PC-3 (cell line): ENCODE measurements around the gene CYP46A1. TPM values are rescaled to one million over a fixed set of nuclear protein-coding genes. Genes with fewer than 3 reads are reported as not detected.

Experiments
- ATAC-seq: fragments of 200-7000 bp; cut with Tn5 transposase; 2 replicates; pipeline ENCODE4 v1.9.1; 2020; ENCODE audit warnings: mild to moderate bottlenecking, moderate library complexity
- BruUV-seq: library from RNA; stranded (reverse); fragments of 400-500 nt; replicated peaks from 2 replicates; lab custom pipeline; 2021; lab: Mats Ljungman, UMichigan
- CTCF ChIA-PET: fragments of 300-600 bp; sonication (Branson Sonifier 250); formaldehyde crosslinking; loops from one replicate; lab custom pipeline; 2022; ENCODE audit warnings: antibody characterized with exemption; lab: Charles Lee
- POLR2A ChIA-PET: fragments of 300-600 bp; sonication (Branson Sonifier 250); formaldehyde crosslinking; loops from one replicate; lab custom pipeline; 2022; ENCODE audit warnings: antibody characterized with exemption; ENCODE audit not compliant: unreplicated experiment; lab: Charles Lee
- DNase-seq: peaks from one replicate; pipeline ENCODE4 v3.0.0-alpha.2; 2015
- H2AFZ ChIP-seq: fragments of 300-600 bp; sonication (generic); 2 replicates; pipeline ENCODE4 v1.6.0; 2016; ENCODE audit warnings: antibody characterized with exemption, low read length
- H3F3A ChIP-seq: fragments of 300-600 bp; sonication (generic); one replicate; pipeline ENCODE4 v1.6.0; 2017; ENCODE audit warnings: antibody characterized with exemption, low read length, control low read depth, mild to moderate bottlenecking; ENCODE audit not compliant: unreplicated experiment
- H3K27ac ChIP-seq: fragments of 300-600 bp; sonication (generic); 2 replicates; pipeline ENCODE4 v1.5.1; 2016; ENCODE audit warnings: mild to moderate bottlenecking, low read length
- H3K27me3 ChIP-seq: fragments of 300-600 bp; sonication (generic); 2 replicates; pipeline ENCODE4 v1.6.1; 2016; ENCODE audit warnings: low read length, mixed read lengths
- H3K36me3 ChIP-seq: fragments of 300-600 bp; sonication (generic); 2 replicates; pipeline ENCODE4 v1.6.1; 2016; ENCODE audit warnings: low read depth, mixed run types, low read length, mixed read lengths
- H3K4me1 ChIP-seq: fragments of 300-600 bp; sonication (generic); 2 replicates; pipeline ENCODE4 v1.5.1; 2016; ENCODE audit warnings: low read length; ENCODE audit not compliant: insufficient read depth
- H3K4me2 ChIP-seq: fragments of 300-600 bp; sonication (generic); 2 replicates; pipeline ENCODE4 v1.6.0; 2016; ENCODE audit warnings: low read length
- H3K4me3 ChIP-seq: fragments of 300-600 bp; sonication (generic); 2 replicates; pipeline ENCODE4 v1.5.1; 2016; ENCODE audit warnings: mild to moderate bottlenecking, low read length, mixed read lengths
- H3K79me2 ChIP-seq: fragments of 300-600 bp; sonication (generic); 2 replicates; pipeline ENCODE4 v1.6.1; 2017; ENCODE audit warnings: low read length, mixed read lengths
- H3K9ac ChIP-seq: fragments of 300-600 bp; sonication (generic); 2 replicates; pipeline ENCODE4 v1.6.0; 2016; ENCODE audit warnings: mild to moderate bottlenecking, low read length
- H3K9me2 ChIP-seq: fragments of 300-600 bp; sonication (generic); replicated peaks from 2 replicates; pipeline ENCODE4 v1.6.1; 2016; ENCODE audit warnings: mixed run types, low read length, mixed read lengths
- H3K9me3 ChIP-seq: fragments of 300-600 bp; sonication (generic); 2 replicates; pipeline ENCODE4 v1.6.1; 2016; ENCODE audit warnings: low read length, mixed read lengths
- H4K20me1 ChIP-seq: fragments of 300-600 bp; sonication (generic); 2 replicates; pipeline ENCODE4 v1.6.1; 2016; ENCODE audit warnings: low read length, mixed read lengths
- CTCF ChIP-seq: fragments of 300-600 bp; sonication (generic); conservative IDR thresholded peaks from 2 replicates; pipeline ENCODE4 v1.5.1; 2017; ENCODE audit warnings: antibody characterized with exemption, low read depth, mild to moderate bottlenecking, low read length
- EZH2 ChIP-seq: fragments of 300-600 bp; sonication (generic); IDR thresholded peaks from one replicate; pipeline ENCODE4 v1.6.1; 2017; ENCODE audit warnings: antibody characterized with exemption, mild to moderate bottlenecking, low read length; ENCODE audit not compliant: unreplicated experiment
- EZH2phosphoT487 ChIP-seq: fragments of 300-600 bp; sonication (generic); IDR thresholded peaks from 2 replicates; pipeline ENCODE4 v1.6.1; 2018; ENCODE audit warnings: mild to moderate bottlenecking, antibody characterized with exemption, low read length, borderline replicate concordance
- intact Hi-C: fragments of 100-400 bp; cut with micrococcal nuclease; formaldehyde crosslinking; loops from 2 replicates; pipeline ENCODE4 v1.9.0; 2023
- total RNA-seq: library from RNA; depleted of rRNA; stranded (reverse); fragments of >200 nt; gene quantifications from 2 replicates; pipeline ENCODE4 v1.2.3, GENCODE V29; 2014

Gene CYP46A1
- total RNA-seq, 1 experiment from 2014 or later, result 1.2 TPM

DNA sequence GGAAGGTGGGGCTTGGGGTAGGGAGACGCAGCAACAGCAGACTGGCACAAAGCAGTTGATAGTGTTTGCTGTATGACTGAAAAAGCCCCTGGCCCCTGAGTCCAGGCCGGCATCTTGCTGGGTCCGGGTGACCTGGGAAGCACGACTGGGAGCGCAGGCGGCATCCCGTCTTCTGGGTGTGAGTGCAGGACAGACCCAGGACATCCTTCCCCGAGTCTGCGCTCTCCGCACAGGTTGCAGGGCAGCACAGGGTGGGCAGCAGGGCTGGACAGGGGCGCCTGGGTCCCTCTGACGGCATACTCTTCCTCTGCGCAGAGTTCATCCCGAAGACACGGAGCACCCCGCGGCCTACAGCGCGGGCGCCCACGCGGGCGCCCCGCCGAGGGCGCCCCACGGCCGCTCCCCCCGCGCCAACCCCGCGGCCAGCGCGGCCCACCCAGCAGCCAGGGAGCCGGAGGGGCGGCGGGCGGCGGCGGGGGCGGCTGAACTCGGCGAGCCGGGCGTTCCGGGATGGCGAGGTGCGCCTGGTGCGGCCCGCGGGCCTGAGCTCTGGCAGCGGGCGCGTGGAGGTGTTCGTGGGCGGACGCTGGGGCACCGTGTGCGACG is 9.2 kb upstream of the CYP46A1 start:
- no peaks in the 10 kb centered on the region for H3K36me3 ChIP-seq
- H4K20me1 ChIP-seq, result no peaks in the 10 kb centered on the region
- DNase-seq, result no peak
- no peak overlapping the region for H3K27ac ChIP-seq
- ChIA-PET POLR2A (no interaction called here), CTCF (no interaction called here)
- no peak overlapping the region for H3K4me3 ChIP-seq
- TF ChIP-seq EZH2 (no peak), EZH2phosphoT487 (no peak)
- peaks cover 18% of the 10 kb centered on the region; the same call in 1 of the 2 replicates for H3K9me3 ChIP-seq
- H3K27me3 ChIP-seq, result no peaks in the 10 kb centered on the region
- H3K79me2 ChIP-seq, result no peaks in the 10 kb centered on the region
- no peak overlapping the region for H3K9ac ChIP-seq
- no peaks in the 10 kb centered on the region for H3K9me2 ChIP-seq
- ATAC-seq, result no peak
- no peak overlapping the region for H2AFZ ChIP-seq
- H3F3A ChIP-seq, result no peaks in the 10 kb centered on the region
- H3K4me2 ChIP-seq, result no peak overlapping the region
- intact Hi-C loops, result no loop called here
- no peaks in the 10 kb centered on the region; the same call in 1 of the 2 replicates for H3K4me1 ChIP-seq
- BruUV-seq, result no TSS peak

DNA sequence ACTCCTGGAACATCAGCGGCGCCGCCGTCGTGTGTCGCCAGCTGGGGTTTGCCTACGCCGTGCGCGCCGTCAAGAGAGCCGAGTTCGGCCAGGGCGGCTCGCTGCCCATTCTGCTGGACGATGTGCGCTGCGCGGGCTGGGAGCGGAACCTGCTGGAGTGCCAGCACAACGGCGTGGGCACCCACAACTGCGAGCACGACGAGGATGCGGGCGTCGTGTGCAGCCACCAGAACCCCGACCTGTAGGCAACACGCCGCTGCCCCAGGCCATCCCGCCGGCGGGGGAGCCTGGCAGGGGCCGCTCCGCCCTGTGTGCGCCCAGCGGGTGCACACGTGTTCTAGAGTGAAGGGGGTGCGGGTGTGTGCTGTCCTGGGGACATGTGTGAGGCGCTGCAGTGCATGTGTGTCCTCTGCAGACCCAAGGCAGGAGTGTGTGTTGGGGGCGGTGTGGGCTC is 8.7 kb upstream of the CYP46A1 start:
- no peak overlapping the region for H2AFZ ChIP-seq
- ATAC-seq (no peak), DNase-seq (no peak)
- H3K9me3 ChIP-seq, result peaks cover 18% of the 10 kb centered on the region; the same call in 1 of the 2 replicates
- H3K4me2 ChIP-seq, result no peak overlapping the region
- no peaks in the 10 kb centered on the region for H3F3A ChIP-seq
- POLR2A ChIA-PET, result no interaction called here
- no TSS peak for BruUV-seq
- TF ChIP-seq EZH2 (no peak), EZH2phosphoT487 (no peak), CTCF (no peak)
- no peaks in the 10 kb centered on the region for H3K9me2 ChIP-seq
- no peaks in the 10 kb centered on the region for H3K36me3 ChIP-seq
- no peak overlapping the region for H3K4me3 ChIP-seq
- no peaks in the 10 kb centered on the region for H3K79me2 ChIP-seq
- H3K27ac ChIP-seq, result no peak overlapping the region
- CTCF ChIA-PET, result no interaction called here
- intact Hi-C loops, result no loop called here
- H4K20me1 ChIP-seq, result no peaks in the 10 kb centered on the region
- H3K4me1 ChIP-seq, result no peaks in the 10 kb centered on the region; the same call in 1 of the 2 replicates
- no peaks in the 10 kb centered on the region for H3K27me3 ChIP-seq
- no peak overlapping the region for H3K9ac ChIP-seq

DNA sequence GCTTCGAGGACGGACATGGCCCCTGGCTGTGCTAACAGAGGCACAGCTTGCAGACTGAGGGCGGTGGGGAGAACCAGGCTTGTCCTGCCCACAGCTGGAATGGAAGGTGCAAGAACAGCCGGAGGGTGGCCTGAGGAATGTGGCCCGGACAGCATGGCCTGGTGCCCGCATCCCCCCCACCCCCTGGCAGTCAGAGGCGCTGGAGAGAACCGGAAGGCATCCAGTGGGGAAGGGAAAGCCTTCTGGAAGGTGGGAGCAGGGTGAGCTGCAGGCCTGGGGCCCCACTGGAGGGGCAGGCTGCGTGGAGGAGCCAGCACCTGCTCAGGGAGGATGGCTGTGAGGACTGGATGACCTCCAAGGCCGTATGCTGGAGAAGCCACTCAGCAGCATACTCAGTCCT is 8.1 kb upstream of the CYP46A1 start:
- ChIA-PET CTCF (no interaction called here), POLR2A (no interaction called here)
- Histone ChIP-seq H3K27ac (no peak overlapping the region), H2AFZ (no peak overlapping the region), H3K79me2 (no peaks in the 10 kb centered on the region), H3K36me3 (no peaks in the 10 kb centered on the region), H3K4me3 (no peak overlapping the region), H3K27me3 (no peaks in the 10 kb centered on the region), H3K9me3 (peaks cover 18% of the 10 kb centered on the region; the same call in 1 of the 2 replicates), H3K4me1 (no peaks in the 10 kb centered on the region; the same call in 1 of the 2 replicates), H3K9me2 (no peaks in the 10 kb centered on the region), H4K20me1 (no peaks in the 10 kb centered on the region), H3F3A (no peaks in the 10 kb centered on the region), H3K9ac (no peak overlapping the region), H3K4me2 (no peak overlapping the region)
- BruUV-seq, result no TSS peak
- intact Hi-C loops, result no loop called here
- no peak for TF ChIP-seq EZH2
- no peak for TF ChIP-seq CTCF
- TF ChIP-seq EZH2phosphoT487, result no peak
- DNase-seq (no peak), ATAC-seq (no peak)
